HEK293 (cell line): ENCODE data around the gene PTCHD1.
A peak's percentile ranks its signal among the peaks of the same experiment; 100 is the strongest.

Source experiments
- CTCF ChIA-PET: fragments of 350-600 bp; formaldehyde crosslinking; extraction: SDS; loops from one replicate; lab custom pipeline; 2021; ENCODE audit warnings: antibody characterized with exemption; lab: Yijun Ruan, JAX
- POLR2A ChIA-PET: fragments of 300-600 bp; formaldehyde crosslinking; extraction: SDS; loops from one replicate; lab custom pipeline; 2020; ENCODE audit warnings: antibody characterized with exemption, inconsistent platforms; lab: Yijun Ruan, JAX
- H3K27ac ChIP-seq: fragments of 200-500 bp; sonication (Bioruptor generic); 2 replicates; pipeline ENCODE4 v1.5.1; 2014; ENCODE audit warnings: low read depth, low read length, control low read depth, inconsistent platforms; ENCODE audit errors: extremely low read depth
- H3K36me3 ChIP-seq, 2 experiments: fragments of 200-500 bp in 1 of 2; sonication (Bioruptor generic) in 1 of 2; 1 replicate in 1 of 2; 2 replicates in 1 of 2; pipeline ENCODE4 v1.5.1; 2014 to 2017; ENCODE audit warnings: inconsistent platforms in 2 of 2, low read length in 2 of 2; ENCODE audit not compliant: control insufficient read depth in 2 of 2, insufficient read depth in 1 of 2
- H3K4me1 ChIP-seq: fragments of 200-500 bp; sonication (Bioruptor generic); 2 replicates; pipeline ENCODE4 v1.5.1; 2014; ENCODE audit warnings: mild to moderate bottlenecking, low read length, inconsistent platforms; ENCODE audit not compliant: control insufficient read depth, insufficient read depth
- H3K4me3 ChIP-seq: 2 replicates; pipeline ENCODE4 v1.5.1; 2011; ENCODE audit warnings: low read depth, mild to moderate bottlenecking, control low read depth, low read length, moderate library complexity
- H3K9me3 ChIP-seq: fragments of 200-500 bp; sonication (Bioruptor generic); 2 replicates; pipeline ENCODE4 v1.5.1; 2014; ENCODE audit warnings: low read depth, low read length, inconsistent platforms; ENCODE audit not compliant: control insufficient read depth, insufficient read depth
- FEZF1 ChIP-seq: fragments of 450-650 bp; formaldehyde crosslinking; IDR thresholded peaks from 2 replicates; pipeline ENCODE4 v1.5.1; 2016; ENCODE audit warnings: missing biosample characterization, missing genetic modification characterization
- GLIS2 ChIP-seq: fragments of 450-650 bp; formaldehyde crosslinking; IDR thresholded peaks from 2 replicates; pipeline ENCODE4 v1.5.1; 2016; ENCODE audit warnings: missing biosample characterization, missing genetic modification characterization
- PRDM1 ChIP-seq: fragments of 450-650 bp; formaldehyde crosslinking; IDR thresholded peaks from 2 replicates; pipeline ENCODE4; 2016; ENCODE audit warnings: missing biosample characterization, missing genetic modification characterization
- SP7 ChIP-seq: fragments of 450-650 bp; formaldehyde crosslinking; IDR thresholded peaks from 2 replicates; pipeline ENCODE4 v1.5.1; 2016; ENCODE audit warnings: missing biosample characterization, missing genetic modification characterization
- ZBTB20 ChIP-seq: fragments of 450-650 bp; formaldehyde crosslinking; IDR thresholded peaks from 2 replicates; pipeline ENCODE4 v1.5.1; 2016; ENCODE audit warnings: missing biosample characterization, missing genetic modification characterization
- ZBTB8A ChIP-seq: fragments of 450-650 bp; formaldehyde crosslinking; IDR thresholded peaks from 2 replicates; pipeline ENCODE4 v1.5.1; 2016; ENCODE audit warnings: missing biosample characterization, missing genetic modification characterization
- ZNF169 ChIP-seq: fragments of 450-650 bp; formaldehyde crosslinking; IDR thresholded peaks from 2 replicates; pipeline ENCODE4 v1.5.1; 2016; ENCODE audit warnings: missing biosample characterization, missing genetic modification characterization
- ZNF202 ChIP-seq: fragments of 450-650 bp; formaldehyde crosslinking; IDR thresholded peaks from 2 replicates; pipeline ENCODE4 v1.5.1; 2016; ENCODE audit warnings: missing biosample characterization, missing genetic modification characterization, borderline replicate concordance
- ZNF266 ChIP-seq: fragments of 450-650 bp; formaldehyde crosslinking; IDR thresholded peaks from 2 replicates; pipeline ENCODE4 v1.5.1; 2016; ENCODE audit warnings: missing biosample characterization, missing genetic modification characterization, low read depth
- ZNF48 ChIP-seq: fragments of 450-650 bp; formaldehyde crosslinking; IDR thresholded peaks from 2 replicates; pipeline ENCODE4 v1.5.1; 2016; ENCODE audit warnings: missing biosample characterization, missing genetic modification characterization
- ZNF530 ChIP-seq: fragments of 450-650 bp; formaldehyde crosslinking; IDR thresholded peaks from 2 replicates; pipeline ENCODE4 v1.5.1; 2016; ENCODE audit warnings: low read depth, missing biosample characterization, missing genetic modification characterization
- ZNF561 ChIP-seq: fragments of 450-650 bp; IDR thresholded peaks from 2 replicates; pipeline ENCODE4 v1.5.1; 2018; ENCODE audit warnings: missing biosample characterization, missing genetic modification characterization, borderline replicate concordance
- ZNF596 ChIP-seq: fragments of 450-650 bp; IDR thresholded peaks from 2 replicates; pipeline ENCODE4 v1.5.0; 2018; ENCODE audit warnings: missing biosample characterization, mild to moderate bottlenecking, missing genetic modification characterization, moderate library complexity
- ZNF600 ChIP-seq: fragments of 450-650 bp; formaldehyde crosslinking; IDR thresholded peaks from 2 replicates; pipeline ENCODE4 v1.5.1; 2016; ENCODE audit warnings: missing biosample characterization, missing genetic modification characterization
- ZNF629 ChIP-seq: fragments of 450-650 bp; formaldehyde crosslinking; IDR thresholded peaks from 2 replicates; pipeline ENCODE4 v1.5.1; 2017; ENCODE audit warnings: missing biosample characterization, missing genetic modification characterization
- ZNF660 ChIP-seq: fragments of 450-650 bp; IDR thresholded peaks from 2 replicates; pipeline ENCODE4 v1.5.1; 2018; ENCODE audit warnings: missing biosample characterization, mild to moderate bottlenecking, missing genetic modification characterization
- ZNF670 ChIP-seq: fragments of 450-650 bp; formaldehyde crosslinking; IDR thresholded peaks from 2 replicates; pipeline ENCODE4 v1.5.1; 2016; ENCODE audit warnings: missing biosample characterization, missing genetic modification characterization, low read depth
- TF ChIP-seq, protein P1 (sequence below): fragments of 450-650 bp; formaldehyde crosslinking; conservative IDR thresholded peaks from 2 replicates; pipeline ENCODE4 v1.5.1; 2016; ENCODE audit warnings: low read depth, missing biosample characterization, missing genetic modification characterization
- TF ChIP-seq, protein P2 (sequence below): fragments of 450-650 bp; formaldehyde crosslinking; IDR thresholded peaks from 2 replicates; pipeline ENCODE4 v1.5.1; 2017; ENCODE audit warnings: missing biosample characterization, missing genetic modification characterization
- TF ChIP-seq, protein P3 (sequence below): fragments of 450-650 bp; formaldehyde crosslinking; IDR thresholded peaks from 2 replicates; pipeline ENCODE4 v1.5.1; 2017; ENCODE audit warnings: missing biosample characterization, missing genetic modification characterization
- TF ChIP-seq, protein P4 (sequence below): fragments of 450-650 bp; formaldehyde crosslinking; IDR thresholded peaks from 2 replicates; pipeline ENCODE4 v1.5.1; 2016; ENCODE audit warnings: missing biosample characterization, missing genetic modification characterization
- TF ChIP-seq, protein P5 (sequence below): fragments of 450-650 bp; formaldehyde crosslinking; IDR thresholded peaks from 2 replicates; pipeline ENCODE4 v1.5.1; 2017; ENCODE audit warnings: missing biosample characterization, missing genetic modification characterization
- TF ChIP-seq, protein P6 (sequence below): fragments of 450-650 bp; formaldehyde crosslinking; IDR thresholded peaks from 2 replicates; pipeline ENCODE4 v1.5.1; 2016; ENCODE audit warnings: missing biosample characterization, missing genetic modification characterization
- TF ChIP-seq, protein P7 (sequence below): fragments of 450-650 bp; formaldehyde crosslinking; IDR thresholded peaks from 2 replicates; pipeline ENCODE4 v1.5.1; 2016; ENCODE audit warnings: missing biosample characterization, missing genetic modification characterization

Gene PTCHD1

DNA sequence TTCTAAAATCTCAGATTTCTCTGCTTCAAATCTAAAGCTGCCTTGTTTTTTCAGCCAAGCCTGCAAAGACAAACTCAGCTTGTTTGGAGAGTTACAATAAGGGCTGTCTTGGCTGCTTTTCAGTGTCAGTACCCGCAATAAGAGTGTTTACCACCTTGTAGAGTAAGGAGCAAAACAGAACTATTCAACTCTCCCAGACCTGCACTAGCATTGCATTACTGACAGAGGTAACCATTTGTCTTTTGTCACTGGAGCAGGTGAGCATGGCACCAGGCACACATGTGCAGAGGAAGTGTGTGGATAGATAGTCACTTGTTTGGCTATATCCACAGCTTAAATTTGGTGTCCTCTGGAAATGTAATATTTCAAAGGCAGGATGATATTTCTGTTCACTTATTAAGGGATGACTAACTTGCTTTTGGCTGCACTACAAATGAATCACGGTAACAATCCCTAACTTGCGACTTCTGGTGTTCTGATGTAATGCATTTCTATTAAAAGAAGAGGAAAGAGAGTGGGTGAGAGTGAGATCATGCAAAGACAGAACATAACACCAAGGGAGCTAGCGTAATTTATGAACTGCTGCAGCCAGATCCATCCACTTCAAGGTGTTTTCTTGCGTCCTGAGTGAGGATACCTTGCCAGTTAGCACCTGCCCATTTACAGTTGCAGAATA is 38.6 kb downstream of the PTCHD1 start:
- ChIA-PET CTCF (interaction anchor here (0.7 kb wide), 1 partner anchor 8 kb away, joined by 3 read pairs; no protein-coding TSS in a partner anchor), POLR2A (no interaction called here)
- no peaks in the 10 kb centered on the region for H3K9me3 ChIP-seq
- no peak overlapping the region for H3K4me3 ChIP-seq
- no peak overlapping the region for H3K27ac ChIP-seq
- no peaks in the 10 kb centered on the region for H3K36me3 ChIP-seq
- no peaks in the 10 kb centered on the region; the same call in 1 of the 2 replicates for H3K4me1 ChIP-seq
- TF ChIP-seq ZBTB20 (no peak), ZNF561 (tag by site-specific recombination) (no peak), ZNF600 (tag by site-specific recombination) (0 out of 2 replicates have a peak, but pooled peaks have one; percentile 20), ZNF660 (tag by site-specific recombination) (no peak), ZBTB8A (no peak), SP7 (tag by site-specific recombination) (no peak), ZNF266 (tag by site-specific recombination) (no peak), FEZF1 (tag by site-specific recombination) (no peak), ZNF48 (tag by site-specific recombination) (no peak), ZNF670 (tag by site-specific recombination) (no peak), GLIS2 (tag by site-specific recombination) (no peak), PRDM1 (no peak), ZNF169 (tag by site-specific recombination) (no peak), ZNF596 (tag by site-specific recombination) (no peak), ZNF202 (tag by site-specific recombination) (no peak), ZNF629 (tag by site-specific recombination) (peak; percentile 74), ZNF530 (tag by site-specific recombination) (no peak)
- TF ChIP-seq, protein P1, sequence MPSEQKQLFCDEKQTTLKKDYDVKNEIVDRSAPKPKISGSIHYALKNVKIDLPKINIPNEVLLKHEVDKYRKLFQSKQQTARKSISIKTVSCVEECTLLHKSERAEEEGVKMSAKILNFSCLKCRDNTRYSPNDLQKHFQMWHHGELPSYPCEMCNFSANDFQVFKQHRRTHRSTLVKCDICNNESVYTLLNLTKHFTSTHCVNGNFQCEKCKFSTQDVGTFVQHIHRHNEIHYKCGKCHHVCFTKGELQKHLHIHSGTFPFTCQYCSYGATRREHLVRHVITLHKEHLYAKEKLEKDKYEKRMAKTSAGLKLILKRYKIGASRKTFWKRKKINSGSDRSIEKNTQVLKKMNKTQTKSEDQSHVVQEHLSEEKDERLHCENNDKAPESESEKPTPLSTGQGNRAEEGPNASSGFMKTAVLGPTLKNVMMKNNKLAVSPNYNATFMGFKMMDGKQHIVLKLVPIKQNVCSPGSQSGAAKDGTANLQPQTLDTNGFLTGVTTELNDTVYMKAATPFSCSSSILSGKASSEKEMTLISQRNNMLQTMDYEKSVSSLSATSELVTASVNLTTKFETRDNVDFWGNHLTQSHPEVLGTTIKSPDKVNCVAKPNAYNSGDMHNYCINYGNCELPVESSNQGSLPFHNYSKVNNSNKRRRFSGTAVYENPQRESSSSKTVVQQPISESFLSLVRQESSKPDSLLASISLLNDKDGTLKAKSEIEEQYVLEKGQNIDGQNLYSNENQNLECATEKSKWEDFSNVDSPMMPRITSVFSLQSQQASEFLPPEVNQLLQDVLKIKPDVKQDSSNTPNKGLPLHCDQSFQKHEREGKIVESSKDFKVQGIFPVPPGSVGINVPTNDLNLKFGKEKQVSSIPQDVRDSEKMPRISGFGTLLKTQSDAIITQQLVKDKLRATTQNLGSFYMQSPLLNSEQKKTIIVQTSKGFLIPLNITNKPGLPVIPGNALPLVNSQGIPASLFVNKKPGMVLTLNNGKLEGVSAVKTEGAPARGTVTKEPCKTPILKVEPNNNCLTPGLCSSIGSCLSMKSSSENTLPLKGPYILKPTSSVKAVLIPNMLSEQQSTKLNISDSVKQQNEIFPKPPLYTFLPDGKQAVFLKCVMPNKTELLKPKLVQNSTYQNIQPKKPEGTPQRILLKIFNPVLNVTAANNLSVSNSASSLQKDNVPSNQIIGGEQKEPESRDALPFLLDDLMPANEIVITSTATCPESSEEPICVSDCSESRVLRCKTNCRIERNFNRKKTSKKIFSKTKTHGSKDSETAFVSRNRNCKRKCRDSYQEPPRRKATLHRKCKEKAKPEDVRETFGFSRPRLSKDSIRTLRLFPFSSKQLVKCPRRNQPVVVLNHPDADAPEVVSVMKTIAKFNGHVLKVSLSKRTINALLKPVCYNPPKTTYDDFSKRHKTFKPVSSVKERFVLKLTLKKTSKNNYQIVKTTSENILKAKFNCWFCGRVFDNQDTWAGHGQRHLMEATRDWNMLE (tag by site-specific recombination), result no peak
- TF ChIP-seq, protein P2, sequence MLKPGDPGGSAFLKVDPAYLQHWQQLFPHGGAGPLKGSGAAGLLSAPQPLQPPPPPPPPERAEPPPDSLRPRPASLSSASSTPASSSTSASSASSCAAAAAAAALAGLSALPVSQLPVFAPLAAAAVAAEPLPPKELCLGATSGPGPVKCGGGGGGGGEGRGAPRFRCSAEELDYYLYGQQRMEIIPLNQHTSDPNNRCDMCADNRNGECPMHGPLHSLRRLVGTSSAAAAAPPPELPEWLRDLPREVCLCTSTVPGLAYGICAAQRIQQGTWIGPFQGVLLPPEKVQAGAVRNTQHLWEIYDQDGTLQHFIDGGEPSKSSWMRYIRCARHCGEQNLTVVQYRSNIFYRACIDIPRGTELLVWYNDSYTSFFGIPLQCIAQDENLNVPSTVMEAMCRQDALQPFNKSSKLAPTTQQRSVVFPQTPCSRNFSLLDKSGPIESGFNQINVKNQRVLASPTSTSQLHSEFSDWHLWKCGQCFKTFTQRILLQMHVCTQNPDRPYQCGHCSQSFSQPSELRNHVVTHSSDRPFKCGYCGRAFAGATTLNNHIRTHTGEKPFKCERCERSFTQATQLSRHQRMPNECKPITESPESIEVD (tag by site-specific recombination), result no peak
- TF ChIP-seq, protein P3, sequence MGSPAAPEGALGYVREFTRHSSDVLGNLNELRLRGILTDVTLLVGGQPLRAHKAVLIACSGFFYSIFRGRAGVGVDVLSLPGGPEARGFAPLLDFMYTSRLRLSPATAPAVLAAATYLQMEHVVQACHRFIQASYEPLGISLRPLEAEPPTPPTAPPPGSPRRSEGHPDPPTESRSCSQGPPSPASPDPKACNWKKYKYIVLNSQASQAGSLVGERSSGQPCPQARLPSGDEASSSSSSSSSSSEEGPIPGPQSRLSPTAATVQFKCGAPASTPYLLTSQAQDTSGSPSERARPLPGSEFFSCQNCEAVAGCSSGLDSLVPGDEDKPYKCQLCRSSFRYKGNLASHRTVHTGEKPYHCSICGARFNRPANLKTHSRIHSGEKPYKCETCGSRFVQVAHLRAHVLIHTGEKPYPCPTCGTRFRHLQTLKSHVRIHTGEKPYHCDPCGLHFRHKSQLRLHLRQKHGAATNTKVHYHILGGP (tag by site-specific recombination), result no peak
- TF ChIP-seq, protein P4, sequence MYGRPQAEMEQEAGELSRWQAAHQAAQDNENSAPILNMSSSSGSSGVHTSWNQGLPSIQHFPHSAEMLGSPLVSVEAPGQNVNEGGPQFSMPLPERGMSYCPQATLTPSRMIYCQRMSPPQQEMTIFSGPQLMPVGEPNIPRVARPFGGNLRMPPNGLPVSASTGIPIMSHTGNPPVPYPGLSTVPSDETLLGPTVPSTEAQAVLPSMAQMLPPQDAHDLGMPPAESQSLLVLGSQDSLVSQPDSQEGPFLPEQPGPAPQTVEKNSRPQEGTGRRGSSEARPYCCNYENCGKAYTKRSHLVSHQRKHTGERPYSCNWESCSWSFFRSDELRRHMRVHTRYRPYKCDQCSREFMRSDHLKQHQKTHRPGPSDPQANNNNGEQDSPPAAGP (tag by site-specific recombination), result no peak
- TF ChIP-seq, protein P5, sequence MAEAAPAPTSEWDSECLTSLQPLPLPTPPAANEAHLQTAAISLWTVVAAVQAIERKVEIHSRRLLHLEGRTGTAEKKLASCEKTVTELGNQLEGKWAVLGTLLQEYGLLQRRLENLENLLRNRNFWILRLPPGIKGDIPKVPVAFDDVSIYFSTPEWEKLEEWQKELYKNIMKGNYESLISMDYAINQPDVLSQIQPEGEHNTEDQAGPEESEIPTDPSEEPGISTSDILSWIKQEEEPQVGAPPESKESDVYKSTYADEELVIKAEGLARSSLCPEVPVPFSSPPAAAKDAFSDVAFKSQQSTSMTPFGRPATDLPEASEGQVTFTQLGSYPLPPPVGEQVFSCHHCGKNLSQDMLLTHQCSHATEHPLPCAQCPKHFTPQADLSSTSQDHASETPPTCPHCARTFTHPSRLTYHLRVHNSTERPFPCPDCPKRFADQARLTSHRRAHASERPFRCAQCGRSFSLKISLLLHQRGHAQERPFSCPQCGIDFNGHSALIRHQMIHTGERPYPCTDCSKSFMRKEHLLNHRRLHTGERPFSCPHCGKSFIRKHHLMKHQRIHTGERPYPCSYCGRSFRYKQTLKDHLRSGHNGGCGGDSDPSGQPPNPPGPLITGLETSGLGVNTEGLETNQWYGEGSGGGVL, result no peak
- TF ChIP-seq, protein P6, sequence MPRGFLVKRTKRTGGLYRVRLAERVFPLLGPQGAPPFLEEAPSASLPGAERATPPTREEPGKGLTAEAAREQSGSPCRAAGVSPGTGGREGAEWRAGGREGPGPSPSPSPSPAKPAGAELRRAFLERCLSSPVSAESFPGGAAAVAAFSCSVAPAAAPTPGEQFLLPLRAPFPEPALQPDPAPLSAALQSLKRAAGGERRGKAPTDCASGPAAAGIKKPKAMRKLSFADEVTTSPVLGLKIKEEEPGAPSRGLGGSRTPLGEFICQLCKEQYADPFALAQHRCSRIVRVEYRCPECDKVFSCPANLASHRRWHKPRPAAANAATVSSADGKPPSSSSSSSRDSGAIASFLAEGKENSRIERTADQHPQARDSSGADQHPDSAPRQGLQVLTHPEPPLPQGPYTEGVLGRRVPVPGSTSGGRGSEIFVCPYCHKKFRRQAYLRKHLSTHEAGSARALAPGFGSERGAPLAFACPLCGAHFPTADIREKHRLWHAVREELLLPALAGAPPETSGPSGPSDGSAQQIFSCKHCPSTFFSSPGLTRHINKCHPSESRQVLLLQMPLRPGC (tag by site-specific recombination), result no peak
- TF ChIP-seq, protein P7, sequence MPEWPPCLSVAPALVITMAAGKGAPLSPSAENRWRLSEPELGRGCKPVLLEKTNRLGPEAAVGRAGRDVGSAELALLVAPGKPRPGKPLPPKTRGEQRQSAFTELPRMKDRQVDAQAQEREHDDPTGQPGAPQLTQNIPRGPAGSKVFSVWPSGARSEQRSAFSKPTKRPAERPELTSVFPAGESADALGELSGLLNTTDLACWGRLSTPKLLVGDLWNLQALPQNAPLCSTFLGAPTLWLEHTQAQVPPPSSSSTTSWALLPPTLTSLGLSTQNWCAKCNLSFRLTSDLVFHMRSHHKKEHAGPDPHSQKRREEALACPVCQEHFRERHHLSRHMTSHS (tag by site-specific recombination), result no peak
